IPS-NIHi11 (cell line): ENCODE results near the gene COL27A1.

Experiments used
- DNase-seq: peaks from one replicate; pipeline ENCODE4 v3.0.0; 2012; ENCODE audit warnings: mixed read lengths, low spot score

The COL27A1 gene

DNA sequence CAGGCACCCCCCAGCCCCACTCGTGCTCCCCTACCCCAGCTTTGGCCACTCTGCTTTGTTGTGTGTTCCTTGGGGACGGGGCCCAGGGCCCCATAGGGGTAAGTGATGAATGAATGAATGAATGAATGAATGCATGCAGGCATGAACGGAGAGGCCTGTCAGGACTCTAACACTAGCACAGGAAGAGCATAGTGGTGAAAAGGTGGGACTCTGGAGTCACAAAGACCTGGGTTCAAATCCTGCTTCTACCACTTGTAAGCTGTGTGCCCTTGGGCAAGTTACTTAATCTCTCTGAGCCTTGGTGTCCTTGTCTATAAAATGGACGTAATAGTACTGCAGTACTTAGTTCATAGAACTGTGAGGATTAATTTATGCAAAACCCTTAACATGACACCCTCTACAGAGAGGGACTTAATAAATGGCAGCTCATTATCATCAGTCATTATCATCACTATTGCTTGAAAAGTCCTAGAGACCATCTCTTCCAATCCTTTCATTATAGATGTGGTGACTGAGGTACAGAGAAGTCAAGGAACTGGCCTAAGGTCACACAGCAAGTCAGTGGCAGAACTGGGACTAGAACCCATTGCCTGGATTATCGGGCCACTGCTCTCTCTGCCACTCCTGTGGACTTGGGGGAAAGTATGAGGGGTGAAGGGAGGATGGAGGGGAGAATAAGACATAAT lies 187.6 kb downstream of the COL27A1 start:
- DNase-seq, result no peak

DNA sequence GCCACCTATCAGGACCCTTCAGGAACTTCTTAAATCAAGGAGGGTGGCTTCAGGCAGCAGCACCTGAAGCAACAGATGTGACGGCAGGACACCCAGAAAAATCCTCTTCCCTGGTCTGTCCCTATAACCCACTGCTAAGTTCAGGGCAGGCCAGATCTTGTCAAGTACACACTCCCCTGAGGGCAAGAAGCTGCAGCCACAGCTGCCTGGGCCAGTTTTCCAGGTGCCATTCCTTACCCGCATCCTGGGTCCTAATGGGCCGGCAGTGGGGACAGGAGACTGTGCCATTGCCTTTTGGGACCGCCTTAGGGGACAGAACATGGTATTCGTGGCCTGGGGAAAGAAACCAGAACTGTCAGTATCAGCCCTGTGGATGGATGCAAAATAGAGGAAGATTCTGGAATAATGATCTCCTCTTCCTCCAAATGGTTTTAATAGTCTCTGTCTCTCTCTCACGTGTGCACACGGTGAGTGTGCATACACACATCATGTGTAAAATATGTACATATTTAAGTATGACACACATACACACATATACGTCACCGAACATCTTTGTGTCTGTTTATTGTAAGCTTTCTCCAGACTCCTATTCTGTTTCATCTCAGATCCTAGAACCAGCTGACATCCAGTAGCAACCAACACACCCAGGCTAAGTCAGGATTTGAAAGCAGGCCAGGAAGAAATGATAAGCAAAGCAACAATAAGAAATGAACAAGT lies 188.3 kb downstream of the COL27A1 start:
- no peak for DNase-seq

- DNase-seq, result no peak
Measured at GRCh38 chr9:114344188-114344566, 188.8 kb downstream of the COL27A1 start.

DNA sequence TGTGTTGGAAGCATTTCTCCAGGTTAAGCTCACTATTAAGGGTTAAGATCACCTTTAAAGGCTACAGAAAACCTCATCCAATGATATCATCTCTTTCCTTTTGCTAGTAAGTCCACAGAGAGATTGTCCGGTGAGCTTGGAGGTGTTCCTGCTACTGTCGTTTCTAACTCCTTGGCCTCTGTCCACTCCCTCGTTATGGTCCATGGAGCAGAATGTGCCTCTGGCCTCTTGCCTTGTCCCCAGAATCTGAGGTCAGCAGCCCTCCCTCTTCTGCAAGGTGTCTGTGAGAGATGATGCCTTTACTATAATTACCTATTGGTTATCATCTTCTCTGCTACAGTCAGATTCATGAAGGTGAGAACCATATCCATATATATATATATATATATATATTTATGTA lies 189.4 kb downstream of the COL27A1 start:
- DNase-seq, result no peak

GRCh38 chr9:114345493-114346065 lies 190.2 kb downstream of the COL27A1 start:
- no peak for DNase-seq

- no peak for DNase-seq
Measured at GRCh38 chr9:114346146-114346545, 190.8 kb downstream of the COL27A1 start.

DNA sequence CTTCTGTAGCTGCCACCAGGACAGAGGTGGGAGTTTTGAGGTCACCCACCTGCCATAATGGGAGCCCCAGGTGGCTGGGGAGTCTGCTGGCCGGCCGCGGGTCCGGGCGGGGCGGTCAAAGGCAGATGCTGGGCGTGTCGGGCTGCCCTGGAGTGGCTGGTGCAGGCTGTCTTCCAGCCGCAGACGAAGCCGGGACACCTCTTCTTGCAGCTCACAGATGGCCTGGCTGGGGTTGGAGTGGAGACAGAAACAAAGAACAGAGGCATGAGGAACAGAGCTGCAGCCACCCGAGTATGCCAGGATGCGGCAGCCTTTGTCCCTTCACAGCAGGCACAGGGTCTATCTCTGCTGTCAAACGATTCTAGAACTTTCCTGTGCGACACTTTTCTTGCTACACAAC lies 192.3 kb downstream of the COL27A1 start:
- no peak for DNase-seq

- DNase-seq, result no peak
Measured at GRCh38 chr9:114348261-114348905, 193.0 kb downstream of the COL27A1 start.

DNA sequence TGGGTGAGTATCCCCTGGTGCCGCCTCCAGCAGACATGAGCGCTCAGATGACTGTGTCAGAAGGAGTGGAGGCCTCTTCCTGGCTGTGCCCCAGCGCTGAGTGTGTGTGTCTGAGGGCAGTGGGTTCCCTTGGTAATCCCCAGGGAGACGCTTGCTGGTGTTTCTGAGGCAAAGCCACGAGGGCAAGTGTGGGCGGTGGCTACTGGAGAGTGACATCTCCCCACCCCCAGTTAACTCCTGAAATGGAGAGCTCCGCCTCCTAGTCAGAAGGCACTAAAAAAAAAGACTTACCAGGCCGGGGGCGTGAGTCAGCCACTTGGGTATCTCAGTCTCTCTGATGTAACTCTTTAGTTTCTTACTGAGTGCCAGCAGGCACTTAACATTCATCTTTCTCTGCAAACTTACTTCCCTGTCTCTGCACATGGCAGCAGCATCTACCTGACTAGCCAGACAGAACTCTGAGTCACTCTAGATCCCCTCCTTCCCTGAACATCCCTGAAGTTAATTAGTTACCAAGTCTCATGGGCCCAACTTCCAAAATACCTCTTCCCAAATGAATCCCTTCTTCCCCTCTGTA lies 193.7 kb downstream of the COL27A1 start:
- peak; percentile 86 for DNase-seq

GRCh38 chr9:114349713-114350480 lies 194.6 kb downstream of the COL27A1 start:
- DNase-seq, result no peak

- DNase-seq, result no peak
Measured at GRCh38 chr9:114350636-114351401, 195.5 kb downstream of the COL27A1 start.

DNA sequence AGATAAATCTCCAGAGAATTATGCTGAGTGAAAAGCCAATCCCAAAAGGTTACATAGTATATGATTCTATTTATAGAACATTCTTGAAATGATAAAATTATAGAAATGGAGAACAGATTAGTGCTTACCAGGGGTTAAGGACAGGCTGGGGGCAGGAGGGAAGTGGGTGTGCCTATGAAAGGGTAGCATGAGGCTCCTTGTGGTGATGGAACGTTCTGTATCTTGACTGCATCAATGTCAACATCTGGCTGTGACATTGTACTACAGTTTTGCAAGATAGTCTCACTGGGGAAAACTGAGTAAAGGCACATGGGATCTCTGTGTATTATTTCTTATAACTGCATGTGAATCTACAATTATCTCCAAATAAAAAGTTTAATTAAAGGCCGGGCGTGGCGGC lies 196.6 kb downstream of the COL27A1 start:
- DNase-seq, result no peak

- DNase-seq, result no peak
Measured at GRCh38 chr9:114355821-114356220, 200.5 kb downstream of the COL27A1 start.

- no peak for DNase-seq
Measured at GRCh38 chr9:114356792-114357191, 201.5 kb downstream of the COL27A1 start.

DNA sequence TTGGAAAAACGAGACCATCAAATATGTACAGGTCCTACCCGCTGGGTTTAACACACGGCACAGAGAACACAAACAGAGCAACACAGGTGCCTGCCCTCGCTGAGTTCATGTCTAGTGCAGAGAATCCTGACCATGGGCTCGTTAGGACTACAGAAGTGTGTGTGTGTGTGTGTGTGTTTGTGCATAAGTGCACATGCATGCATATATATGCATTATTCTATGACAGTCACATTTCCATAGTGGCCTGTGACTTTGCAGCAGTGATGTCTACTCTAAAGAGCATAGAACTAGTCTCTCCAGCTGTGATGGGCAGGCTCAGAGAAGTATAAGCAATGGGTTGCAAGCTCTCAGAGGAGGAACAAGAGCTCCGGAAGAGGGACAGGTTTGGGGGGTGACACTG lies 202.0 kb downstream of the COL27A1 start:
- DNase-seq, result no peak

GRCh38 chr9:114357911-114358328 lies 202.6 kb downstream of the COL27A1 start:
- no peak for DNase-seq

GRCh38 chr9:114359801-114360200 lies 204.5 kb downstream of the COL27A1 start:
- no peak for DNase-seq

DNA sequence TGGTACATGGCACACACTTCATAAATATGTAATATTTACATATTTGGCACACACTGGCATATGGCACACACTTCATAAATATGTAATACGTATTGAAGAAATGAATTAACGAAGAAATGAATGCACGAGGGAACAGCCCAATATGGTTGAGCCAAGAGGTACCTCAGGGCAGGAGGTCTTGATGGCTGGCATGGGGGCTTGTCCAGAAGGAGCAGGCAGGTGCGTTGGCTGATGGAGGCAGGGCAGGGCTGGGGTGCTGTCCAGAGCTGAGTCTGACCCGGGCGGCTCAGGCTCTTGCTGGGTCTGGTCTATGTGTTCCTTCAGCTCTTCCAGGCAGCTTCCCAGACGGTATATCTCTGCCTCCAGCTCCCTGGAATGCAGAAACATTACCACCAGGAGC lies 206.2 kb downstream of the COL27A1 start:
- DNase-seq, result no peak
